GM12875 (cell line): Measurements from ENCODE around the gene NTS.

Experiments used
- H3K4me3 ChIP-seq: one replicate; pipeline ENCODE4 v1.5.1; 2011; ENCODE audit warnings: low read depth, low read length, control low read depth
- CTCF ChIP-seq: IDR thresholded peaks from 2 replicates; pipeline ENCODE4 v1.5.1; 2011; ENCODE audit warnings: low read depth, mild to moderate bottlenecking, control low read depth, inconsistent platforms, low read length, moderate library complexity, borderline replicate concordance; ENCODE audit not compliant: insufficient read depth

The NTS gene

DNA sequence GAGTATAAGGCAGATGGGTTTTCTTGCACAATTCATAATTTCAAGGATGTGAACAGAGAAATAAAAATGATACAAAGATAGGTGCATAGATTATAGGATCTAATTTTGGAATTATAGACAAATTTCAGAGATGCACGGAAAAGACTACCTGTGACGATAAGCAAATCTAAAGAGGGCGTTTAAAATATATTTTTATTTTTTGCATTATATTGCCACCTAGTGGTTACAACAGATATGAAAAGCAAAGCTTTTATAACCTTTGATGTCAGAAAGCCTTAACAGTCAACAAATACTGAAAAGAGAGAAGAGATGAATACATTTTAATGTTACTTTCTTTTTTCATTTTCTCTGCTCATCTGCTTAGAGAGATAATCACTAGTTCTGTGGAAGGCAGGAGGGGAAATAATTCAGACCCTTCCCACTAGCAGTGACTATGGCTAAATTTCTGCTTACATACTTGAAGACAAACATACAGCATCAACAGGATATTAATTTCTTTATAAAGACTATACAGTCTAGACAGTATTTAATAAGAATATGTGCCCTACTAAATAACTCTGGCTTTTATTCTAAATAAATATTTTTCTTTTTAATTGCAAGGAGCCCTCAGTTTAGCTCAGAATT, 46.3 kb downstream of the NTS start:
- no peak overlapping the region for H3K4me3 ChIP-seq

DNA sequence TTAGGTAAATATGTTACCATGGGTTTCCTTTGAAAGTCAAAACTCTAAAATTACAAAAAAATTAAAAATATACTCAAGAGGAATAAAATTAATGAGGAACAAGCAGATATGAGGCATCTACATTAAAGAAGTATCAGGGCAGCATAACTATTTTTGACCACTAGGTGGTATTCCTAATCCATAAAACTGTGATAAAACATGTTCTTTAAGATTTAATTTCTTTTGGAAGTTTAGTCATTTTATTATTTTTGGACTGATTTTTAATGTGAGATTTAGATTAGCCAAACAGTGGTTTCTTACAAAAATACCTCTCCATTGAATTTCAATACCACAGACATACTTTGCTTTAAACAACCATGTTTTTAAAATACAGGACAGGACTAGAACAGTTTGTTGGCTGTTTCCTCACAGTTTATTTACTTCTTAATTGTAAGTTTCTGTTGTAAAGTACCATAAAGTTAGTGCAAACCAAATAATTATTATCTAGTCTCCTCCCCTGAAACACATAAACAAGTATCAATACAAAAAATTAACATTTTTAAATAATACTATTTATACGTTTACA, 49.8 kb downstream of the NTS start:
- no peak overlapping the region for H3K4me3 ChIP-seq
- peak; percentile 19; the same call in 1 of the 2 replicates for TF ChIP-seq CTCF

More for the DNA sequence above, 46.3 kb downstream of the NTS start:
- no peak for TF ChIP-seq CTCF

- TF ChIP-seq CTCF: no peak
- H3K4me3 ChIP-seq: no peak overlapping the region
Measured at GRCh38 chr12:85927166-85927565, 53.1 kb downstream of the NTS start.
